OCI-LY7 (cell line): ENCODE measurements around the gene CFAP57. TPM values are rescaled to one million over a fixed set of nuclear protein-coding genes. Genes with fewer than 3 reads are reported as not detected.

Experiments used
- BruUV-seq: library from RNA; stranded (reverse); fragments of 400-500 nt; replicated peaks from 2 replicates; lab custom pipeline; 2021; lab: Mats Ljungman, UMichigan
- CTCF ChIA-PET: fragments of 300-600 bp; sonication (Branson Sonifier 250); formaldehyde crosslinking; loops from one replicate; lab custom pipeline; 2022; ENCODE audit warnings: antibody characterized with exemption; ENCODE audit not compliant: unreplicated experiment; lab: Charles Lee
- POLR2A ChIA-PET: fragments of 300-600 bp; sonication (Branson Sonifier 250); formaldehyde crosslinking; loops from one replicate; lab custom pipeline; 2022; ENCODE audit warnings: antibody characterized with exemption; lab: Charles Lee
- DNase-seq: peaks from one replicate; pipeline ENCODE4 v3.0.0-alpha.2; 2015; ENCODE audit warnings: low spot score
- H2AFZ ChIP-seq: fragments of 200-600 bp; sonication (generic), shearing (Covaris generic); 2 replicates; pipeline ENCODE4 v1.6.1; 2014; ENCODE audit warnings: mild to moderate bottlenecking, antibody characterized with exemption, low read length, moderate library complexity
- H3K27ac ChIP-seq: fragments of 200-600 bp; sonication (generic); 2 replicates; pipeline ENCODE4 v1.5.1; 2014; ENCODE audit warnings: mixed run types, low read depth, mild to moderate bottlenecking, moderate library complexity, low read length, inconsistent platforms; ENCODE audit not compliant: poor library complexity, severe bottlenecking
- H3K36me3 ChIP-seq: fragments of 200-600 bp; sonication (generic); 2 replicates; pipeline ENCODE4 v1.6.1; 2014; ENCODE audit warnings: mild to moderate bottlenecking, antibody characterized with exemption, low read length, moderate library complexity, mixed read lengths; ENCODE audit not compliant: insufficient read depth
- H3K4me1 ChIP-seq: fragments of 200-600 bp; sonication (generic); 2 replicates; pipeline ENCODE4 v1.5.1; 2014; ENCODE audit warnings: mild to moderate bottlenecking, low read length; ENCODE audit not compliant: insufficient read depth, poor library complexity, severe bottlenecking
- H3K4me2 ChIP-seq: fragments of 200-600 bp; sonication (generic); 2 replicates; pipeline ENCODE4 v1.6.1; 2014; ENCODE audit warnings: mild to moderate bottlenecking, low read length
- H3K4me3 ChIP-seq: fragments of 200-600 bp; sonication (generic); 2 replicates; pipeline ENCODE4 v1.5.1; 2014; ENCODE audit warnings: mild to moderate bottlenecking, low read depth, low read length; ENCODE audit not compliant: poor library complexity, severe bottlenecking
- H3K79me2 ChIP-seq: fragments of 200-600 bp; sonication (generic); 2 replicates; pipeline ENCODE4 v1.6.1; 2016; ENCODE audit warnings: low read depth, mild to moderate bottlenecking, low read length, moderate library complexity, mixed read lengths; ENCODE audit not compliant: insufficient read depth
- H3K9me2 ChIP-seq: fragments of 200-600 bp; sonication (generic); 2 replicates; pipeline ENCODE4 v1.6.1; 2016; ENCODE audit warnings: mild to moderate bottlenecking, low read length, mixed read lengths; ENCODE audit not compliant: insufficient read depth
- H3K9me3 ChIP-seq: fragments of 200-600 bp; sonication (generic); 2 replicates; pipeline ENCODE4 v1.6.1; 2014; ENCODE audit warnings: mild to moderate bottlenecking, mixed run types, low read length, mixed read lengths
- H4K20me1 ChIP-seq: fragments of 200-600 bp; sonication (generic); 2 replicates; pipeline ENCODE4 v1.6.1; 2014; ENCODE audit warnings: mild to moderate bottlenecking, antibody characterized with exemption, low read length, moderate library complexity, mixed read lengths; ENCODE audit not compliant: insufficient read depth
- CTCF ChIP-seq: fragments of 200-600 bp; sonication (generic); conservative IDR thresholded peaks from 2 replicates; pipeline ENCODE4 v1.5.1; 2014; ENCODE audit warnings: mild to moderate bottlenecking, antibody characterized with exemption, low read length, moderate library complexity, mixed read lengths
- EZH2phosphoT487 ChIP-seq: fragments of 200-600 bp; sonication (generic); IDR thresholded peaks from 2 replicates; pipeline ENCODE4 v1.6.1; 2018; ENCODE audit warnings: low read depth, borderline replicate concordance, mild to moderate bottlenecking, mixed run types, antibody characterized with exemption, low read length, moderate library complexity, mixed read lengths
- intact Hi-C: fragments of 100-400 bp; cut with micrococcal nuclease; formaldehyde crosslinking; loops from one replicate; pipeline ENCODE4 v1.10.0; 2022; ENCODE audit not compliant: unreplicated experiment
- total RNA-seq, 2 experiments: library from RNA; depleted of rRNA in 1 of 2; stranded (reverse); fragments of >200 nt in 1 of 2; shearing (Covaris generic) in 1 of 2; gene quantifications; 2 replicates each; pipeline ENCODE4 v1.2.3, GENCODE V29; 2014 to 2022

CFAP57 gene
- total RNA-seq, 2 experiments from 2014 or later, result 0.17 TPM; not detected in 1

- intact Hi-C loops, result no loop called here
- H3K79me2 ChIP-seq, result no peaks in the 10 kb centered on the region
- H3K4me3 ChIP-seq, result no peak overlapping the region
- no peak overlapping the region for H3K4me2 ChIP-seq
- H3K9me3 ChIP-seq, result no peaks in the 10 kb centered on the region
- no peak overlapping the region for H3K27ac ChIP-seq
- no peak for TF ChIP-seq CTCF
- TF ChIP-seq EZH2phosphoT487, result no peak
- H3K36me3 ChIP-seq, result no peaks in the 10 kb centered on the region
- H4K20me1 ChIP-seq, result no peaks in the 10 kb centered on the region
- no peaks in the 10 kb centered on the region for H3K4me1 ChIP-seq
- CTCF ChIA-PET, result no interaction called here
- no TSS peak for BruUV-seq
- no peak overlapping the region for H2AFZ ChIP-seq
- POLR2A ChIA-PET, result interaction anchor here (0.6 kb wide), 1 partner anchor 43 kb away, joined by 3 read pairs; no protein-coding TSS in a partner anchor
- DNase-seq, result no peak
- H3K9me2 ChIP-seq, result no peaks in the 10 kb centered on the region
These were observed 114.4 kb downstream of the CFAP57 start for GRCh38 chr1:43286533-43286932.

- no peaks in the 10 kb centered on the region for H3K36me3 ChIP-seq
- H3K9me2 ChIP-seq, result no peaks in the 10 kb centered on the region
- no peak overlapping the region for H3K4me2 ChIP-seq
- H3K4me1 ChIP-seq, result no peaks in the 10 kb centered on the region
- H4K20me1 ChIP-seq, result no peaks in the 10 kb centered on the region
- ChIA-PET CTCF (interaction anchor here (0.5 kb wide), 1 partner anchor 611 kb away, joined by 3 read pairs; no protein-coding TSS in a partner anchor), POLR2A (no interaction called here)
- intact Hi-C loops, result no loop called here
- no peak overlapping the region for H3K4me3 ChIP-seq
- no peak overlapping the region for H2AFZ ChIP-seq
- H3K9me3 ChIP-seq, result no peaks in the 10 kb centered on the region
- no peaks in the 10 kb centered on the region for H3K79me2 ChIP-seq
- no TSS peak for BruUV-seq
- TF ChIP-seq CTCF (no peak), EZH2phosphoT487 (no peak)
- no peak overlapping the region for H3K27ac ChIP-seq
- DNase-seq, result no peak
These were observed 116.1 kb downstream of the CFAP57 start for GRCh38 chr1:43288058-43288784.
